ENCODE measurements around the gene CITED4. TPM values are rescaled to one million over a fixed set of nuclear protein-coding genes. Genes with fewer than 3 reads are reported as not detected.

Gene CITED4
- total RNA-seq, 1 experiment from 2014 or later, result 1.3 TPM

DNA sequence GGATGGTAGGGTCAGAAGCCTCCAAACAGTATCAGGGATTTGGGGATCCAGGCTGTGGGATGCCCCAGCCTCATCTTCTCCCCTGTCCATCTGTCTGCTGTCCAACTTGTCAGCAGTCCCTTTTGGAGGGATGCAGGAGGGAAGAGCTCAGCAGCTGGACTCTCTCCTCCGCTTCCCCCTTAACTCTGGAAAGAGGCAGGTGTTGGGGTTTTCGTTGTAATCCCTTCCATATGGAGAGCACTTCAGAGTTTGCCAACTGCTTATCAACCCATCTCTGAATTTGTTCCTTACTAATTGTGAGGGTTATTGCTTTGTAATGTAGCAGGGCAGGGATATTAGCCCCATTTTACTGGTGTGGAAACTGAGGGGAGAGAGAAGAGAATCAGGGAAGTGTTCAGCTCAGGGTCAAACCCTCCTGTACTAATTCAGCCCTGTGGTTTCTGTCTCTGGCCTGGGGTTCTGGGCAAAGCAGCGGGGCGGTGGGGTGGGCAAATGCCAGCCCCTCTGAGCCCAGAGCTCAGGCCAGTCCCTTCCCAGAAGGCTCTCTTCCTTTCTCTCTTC is 3.2 kb downstream of the CITED4 start:
- TF ChIP-seq EZH2 (IDR thresholded peaks at IDR 0.05; ENCODE audit: borderline replicate concordance, low read depth, low read length, poor library complexity, severe bottlenecking), result no peak
- TF ChIP-seq, protein P1, sequence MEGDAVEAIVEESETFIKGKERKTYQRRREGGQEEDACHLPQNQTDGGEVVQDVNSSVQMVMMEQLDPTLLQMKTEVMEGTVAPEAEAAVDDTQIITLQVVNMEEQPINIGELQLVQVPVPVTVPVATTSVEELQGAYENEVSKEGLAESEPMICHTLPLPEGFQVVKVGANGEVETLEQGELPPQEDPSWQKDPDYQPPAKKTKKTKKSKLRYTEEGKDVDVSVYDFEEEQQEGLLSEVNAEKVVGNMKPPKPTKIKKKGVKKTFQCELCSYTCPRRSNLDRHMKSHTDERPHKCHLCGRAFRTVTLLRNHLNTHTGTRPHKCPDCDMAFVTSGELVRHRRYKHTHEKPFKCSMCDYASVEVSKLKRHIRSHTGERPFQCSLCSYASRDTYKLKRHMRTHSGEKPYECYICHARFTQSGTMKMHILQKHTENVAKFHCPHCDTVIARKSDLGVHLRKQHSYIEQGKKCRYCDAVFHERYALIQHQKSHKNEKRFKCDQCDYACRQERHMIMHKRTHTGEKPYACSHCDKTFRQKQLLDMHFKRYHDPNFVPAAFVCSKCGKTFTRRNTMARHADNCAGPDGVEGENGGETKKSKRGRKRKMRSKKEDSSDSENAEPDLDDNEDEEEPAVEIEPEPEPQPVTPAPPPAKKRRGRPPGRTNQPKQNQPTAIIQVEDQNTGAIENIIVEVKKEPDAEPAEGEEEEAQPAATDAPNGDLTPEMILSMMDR (conservative IDR thresholded peaks at IDR 0.05; ENCODE audit: low read depth, low read length), result no peak
- intact Hi-C loops (cut with micrococcal nuclease; ENCODE audit: unreplicated experiment), result no loop called here

DNA sequence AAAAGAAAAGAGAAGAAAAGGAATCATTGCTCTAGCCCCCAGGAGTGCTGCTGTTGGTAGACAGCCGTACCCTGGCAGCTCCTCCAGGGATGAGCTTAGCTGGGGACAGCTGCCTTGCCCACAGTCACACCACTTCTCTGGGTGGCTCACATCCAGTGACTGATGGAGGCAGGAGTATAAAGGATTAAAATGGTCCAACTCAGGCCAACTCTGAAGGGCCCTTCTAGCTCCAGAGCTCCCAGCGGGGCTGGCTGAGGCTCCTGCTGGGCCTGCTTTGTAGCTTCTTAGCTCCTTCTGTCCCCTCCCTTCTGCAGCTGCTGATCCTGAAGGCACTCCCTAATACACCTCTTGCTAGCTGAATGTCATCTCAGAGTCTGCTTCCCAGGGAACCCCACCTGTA is 4.4 kb downstream of the CITED4 start:
- Histone ChIP-seq H3K4me3 (ENCODE audit: low read depth, low read length, poor library complexity, severe bottlenecking) (no peak overlapping the region), H3K9me3 (ENCODE audit: low read depth, low read length, poor library complexity, severe bottlenecking) (no peaks in the 10 kb centered on the region), H3K27ac (ENCODE audit: low read depth, low read length, poor library complexity, severe bottlenecking) (no peak overlapping the region), H3K4me1 (ENCODE audit: insufficient read depth, low read length, poor library complexity, severe bottlenecking) (no peaks in the 10 kb centered on the region), H3K27me3 (replicated peaks; ENCODE audit: insufficient read depth, low read depth, low read length, poor library complexity) (peaks cover 6% of the 10 kb centered on the region), H3K36me3 (ENCODE audit: insufficient read depth, low read length, poor library complexity, severe bottlenecking) (no peaks in the 10 kb centered on the region)
- ChIA-PET CTCF (interaction anchor here (0.7 kb wide), 1 partner anchor 311 kb away, joined by 5 read pairs; no protein-coding TSS in a partner anchor), POLR2A (ENCODE audit: low non-redundant PET) (no interaction called here)
- no TSS peak for BruUV-seq (replicated peaks)
- intact Hi-C loops (cut with micrococcal nuclease; ENCODE audit: unreplicated experiment), result no loop called here
- DNase-seq (ENCODE audit: low spot score), result no peak
- TF ChIP-seq EZH2 (IDR thresholded peaks at IDR 0.05; ENCODE audit: borderline replicate concordance, low read depth, low read length, poor library complexity, severe bottlenecking), result no peak
- TF ChIP-seq, protein P1 (conservative IDR thresholded peaks at IDR 0.05; ENCODE audit: low read depth, low read length), result no peak

More for the DNA sequence above, 3.2 kb downstream of the CITED4 start:
- ChIA-PET POLR2A (ENCODE audit: low non-redundant PET) (no interaction called here), CTCF (no interaction called here)
- Histone ChIP-seq H3K36me3 (ENCODE audit: insufficient read depth, low read length, poor library complexity, severe bottlenecking) (no peaks in the 10 kb centered on the region), H3K27ac (ENCODE audit: low read depth, low read length, poor library complexity, severe bottlenecking) (no peak overlapping the region), H3K9me3 (ENCODE audit: low read depth, low read length, poor library complexity, severe bottlenecking) (no peaks in the 10 kb centered on the region), H3K4me3 (ENCODE audit: low read depth, low read length, poor library complexity, severe bottlenecking) (no peak overlapping the region), H3K27me3 (replicated peaks; ENCODE audit: insufficient read depth, low read depth, low read length, poor library complexity) (peaks cover 6% of the 10 kb centered on the region), H3K4me1 (ENCODE audit: insufficient read depth, low read length, poor library complexity, severe bottlenecking) (no peaks in the 10 kb centered on the region)
- no TSS peak for BruUV-seq (replicated peaks)
- no peak for DNase-seq (ENCODE audit: low spot score)

DNA sequence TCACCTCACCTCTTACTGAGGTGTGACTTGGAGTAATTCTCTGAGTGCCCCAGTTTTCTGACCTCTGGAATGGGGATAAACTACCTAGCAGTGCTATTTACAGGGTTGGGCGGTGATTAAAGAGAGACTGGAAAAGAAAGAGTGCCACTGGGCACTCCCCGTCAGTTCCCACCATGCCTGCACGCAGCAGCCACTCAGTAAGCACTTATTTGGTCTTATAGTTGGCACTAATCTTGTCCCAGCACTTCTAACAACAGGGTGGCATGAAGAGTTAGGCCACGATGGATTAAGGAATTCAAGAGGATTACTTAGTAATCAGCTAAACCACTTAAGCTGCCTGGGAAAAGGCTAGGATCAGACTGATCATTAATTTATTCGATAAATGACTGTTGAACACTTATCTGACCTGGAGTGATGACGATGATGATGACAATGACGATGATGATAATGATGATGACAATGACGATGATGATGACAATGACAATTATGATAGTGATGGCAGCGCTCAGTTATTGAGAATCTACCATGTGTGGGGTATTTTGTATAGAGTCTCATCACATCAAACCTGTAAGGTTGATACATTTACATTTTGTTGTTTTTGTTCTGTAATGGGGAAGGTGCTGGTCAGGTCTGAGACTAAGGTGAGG is 5.4 kb downstream of the CITED4 start:
- Histone ChIP-seq H3K36me3 (ENCODE audit: insufficient read depth, low read length, poor library complexity, severe bottlenecking) (no peaks in the 10 kb centered on the region), H3K27ac (ENCODE audit: low read depth, low read length, poor library complexity, severe bottlenecking) (no peak overlapping the region), H3K9me3 (ENCODE audit: low read depth, low read length, poor library complexity, severe bottlenecking) (no peaks in the 10 kb centered on the region), H3K4me3 (ENCODE audit: low read depth, low read length, poor library complexity, severe bottlenecking) (no peak overlapping the region), H3K27me3 (replicated peaks; ENCODE audit: insufficient read depth, low read depth, low read length, poor library complexity) (peaks cover 6% of the 10 kb centered on the region), H3K4me1 (ENCODE audit: insufficient read depth, low read length, poor library complexity, severe bottlenecking) (no peaks in the 10 kb centered on the region)
- BruUV-seq (replicated peaks), result no TSS peak
- DNase-seq (ENCODE audit: low spot score), result no peak
- intact Hi-C loops (cut with micrococcal nuclease; ENCODE audit: unreplicated experiment), result no loop called here
- POLR2A ChIA-PET (ENCODE audit: low non-redundant PET), result no interaction called here
- CTCF ChIA-PET, result no interaction called here
- TF ChIP-seq, protein P1 (conservative IDR thresholded peaks at IDR 0.05; ENCODE audit: low read depth, low read length), result no peak
- no peak for TF ChIP-seq EZH2 (IDR thresholded peaks at IDR 0.05; ENCODE audit: borderline replicate concordance, low read depth, low read length, poor library complexity, severe bottlenecking)

Measured in A673 (cell line).